Thyroid gland (tissue), 4 donors: Measurements from ENCODE around the gene GAS7. TPM values are rescaled to one million over a fixed set of nuclear protein-coding genes. Genes with fewer than 3 reads are reported as not detected.

Source experiments
- DNase-seq, 2 donors: peaks; one replicate each; pipeline ENCODE4 v3.0.0-alpha.2; 2019
- H3K27ac ChIP-seq, 3 donors: fragments of 200-600 bp; sonication (generic); 1 replicate in 2 of 3; 2 replicates in 1 of 3; pipeline ENCODE4 v1.5.1; 2016 to 2019; ENCODE audit warnings: mild to moderate bottlenecking in 1 of 3, moderate library complexity in 1 of 3
- H3K27me3 ChIP-seq: fragments of 200-600 bp; sonication (generic); one replicate; pipeline ENCODE4 v1.5.1; 2019
- H3K36me3 ChIP-seq, 2 donors: fragments of 200-600 bp; sonication (generic); one replicate each; pipeline ENCODE4 v1.5.1; 2016 to 2019
- H3K4me1 ChIP-seq, 2 donors: fragments of 200-600 bp; sonication (generic); one replicate each; pipeline ENCODE4 v1.5.1; 2017 to 2019
- H3K4me3 ChIP-seq, 3 donors: fragments of 200-600 bp; sonication (generic); replicated peaks in 1 of 3; 1 replicate in 2 of 3; 2 replicates in 1 of 3; pipeline ENCODE4 v1.5.1; 2016; ENCODE audit warnings: mild to moderate bottlenecking in 1 of 3
- H3K9me3 ChIP-seq: fragments of 200-600 bp; sonication (generic); one replicate; pipeline ENCODE4 v1.5.1; 2017
- POLR2A ChIP-seq, 2 donors: fragments of 450-650 bp; IDR thresholded peaks; one replicate each; pipeline ENCODE4 v1.6.1; 2017; ENCODE audit warnings: antibody characterized with exemption in 2 of 2, mild to moderate bottlenecking in 2 of 2, moderate library complexity in 1 of 2
- WGBS, 2 donors: methylation state at CpG; one replicate each; pipeline ENCODE4 v1.1.5; 2017; 5-methylcytosine and 5-hydroxymethylcytosine counted together
- intact Hi-C: fragments of 100-400 bp; cut with DNase I; formaldehyde crosslinking; loops from one replicate; pipeline ENCODE4 v1.15.1; 2023
- total RNA-seq, 4 donors: library from RNA; depleted of rRNA; stranded (reverse); fragments of >200 nt; gene quantifications; one replicate each; pipeline ENCODE4 v1.2.3, GENCODE V29; 2016
- TF ChIP-seq, protein P1 (sequence below), 6 experiments: fragments of 200-600 bp in 3 of 6; fragments of 450-650 bp in 3 of 6; sonication (generic) in 3 of 6; IDR thresholded peaks; one replicate each; pipeline ENCODE4 v1.5.1; 2016 to 2019; ENCODE audit warnings: antibody characterized with exemption in 6 of 6, mild to moderate bottlenecking in 2 of 6, inconsistent platforms in 1 of 6, moderate library complexity in 1 of 6

The GAS7 gene
- total RNA-seq, 4 donors from 2014 or later, result 7.5 to 30.3 (median 24.1) TPM

DNA sequence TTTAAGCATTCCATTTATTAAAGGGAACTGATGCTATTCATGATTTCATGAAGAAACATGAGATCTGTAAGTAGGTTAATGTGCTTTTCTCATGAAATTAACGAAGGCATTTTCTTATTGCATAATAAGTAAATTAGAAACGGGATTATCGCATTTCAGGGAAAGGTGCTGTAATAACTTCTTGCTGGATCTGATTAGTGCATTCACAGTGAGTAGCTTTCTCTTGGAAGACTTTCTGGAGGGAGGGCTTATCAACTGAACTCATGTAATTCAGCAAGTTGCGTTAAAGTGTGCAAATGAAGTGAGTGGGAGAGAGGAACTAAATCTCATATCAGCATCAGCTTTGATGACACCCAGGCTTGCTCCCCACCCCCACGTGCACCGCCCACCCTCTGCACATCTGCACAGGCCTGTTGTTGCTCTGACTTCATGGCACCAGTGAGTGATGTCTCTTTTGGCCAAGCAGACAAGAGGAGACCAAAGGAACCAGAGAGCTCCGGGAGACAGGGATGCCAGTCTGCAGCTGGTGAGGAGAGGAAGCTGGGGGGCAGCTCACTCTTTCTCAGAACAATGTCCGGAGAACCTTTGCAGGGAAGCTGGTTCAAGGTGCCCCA lies 26.3 kb upstream of the GAS7 start:
- no peak for DNase-seq
- intact Hi-C loops, result no loop called here
- no peak overlapping the region for H3K27ac ChIP-seq
- H3K27me3 ChIP-seq, result no peaks in the 10 kb centered on the region
- 75 to 81% methylated on average over 8 of the region's 8 CpGs for whole genome bisulfite sequencing, 2 donors
- no peaks in the 10 kb centered on the region for H3K4me1 ChIP-seq
- H3K9me3 ChIP-seq, result no peaks in the 10 kb centered on the region
- H3K36me3 ChIP-seq, result no peaks in the 10 kb centered on the region
- no peak overlapping the region for H3K4me3 ChIP-seq
- no peak for TF ChIP-seq POLR2A (IDR thresholded peaks at IDR 0.05)
- TF ChIP-seq, protein P1, sequence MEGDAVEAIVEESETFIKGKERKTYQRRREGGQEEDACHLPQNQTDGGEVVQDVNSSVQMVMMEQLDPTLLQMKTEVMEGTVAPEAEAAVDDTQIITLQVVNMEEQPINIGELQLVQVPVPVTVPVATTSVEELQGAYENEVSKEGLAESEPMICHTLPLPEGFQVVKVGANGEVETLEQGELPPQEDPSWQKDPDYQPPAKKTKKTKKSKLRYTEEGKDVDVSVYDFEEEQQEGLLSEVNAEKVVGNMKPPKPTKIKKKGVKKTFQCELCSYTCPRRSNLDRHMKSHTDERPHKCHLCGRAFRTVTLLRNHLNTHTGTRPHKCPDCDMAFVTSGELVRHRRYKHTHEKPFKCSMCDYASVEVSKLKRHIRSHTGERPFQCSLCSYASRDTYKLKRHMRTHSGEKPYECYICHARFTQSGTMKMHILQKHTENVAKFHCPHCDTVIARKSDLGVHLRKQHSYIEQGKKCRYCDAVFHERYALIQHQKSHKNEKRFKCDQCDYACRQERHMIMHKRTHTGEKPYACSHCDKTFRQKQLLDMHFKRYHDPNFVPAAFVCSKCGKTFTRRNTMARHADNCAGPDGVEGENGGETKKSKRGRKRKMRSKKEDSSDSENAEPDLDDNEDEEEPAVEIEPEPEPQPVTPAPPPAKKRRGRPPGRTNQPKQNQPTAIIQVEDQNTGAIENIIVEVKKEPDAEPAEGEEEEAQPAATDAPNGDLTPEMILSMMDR (IDR thresholded peaks at IDR 0.05), result no peak

GRCh38 chr17:10219193-10219592 lies 20.8 kb upstream of the GAS7 start:
- Histone ChIP-seq H3K9me3 (no peaks in the 10 kb centered on the region), H3K27me3 (no peaks in the 10 kb centered on the region), H3K4me3 (no peak overlapping the region), H3K27ac (no peak overlapping the region), H3K36me3 (no peaks in the 10 kb centered on the region), H3K4me1 (no peaks in the 10 kb centered on the region)
- DNase-seq, result no peak
- TF ChIP-seq, protein P1 (IDR thresholded peaks at IDR 0.05), result no peak
- TF ChIP-seq POLR2A (IDR thresholded peaks at IDR 0.05), result no peak
- intact Hi-C loops, result no loop called here

GRCh38 chr17:10217916-10218315 lies 19.5 kb upstream of the GAS7 start:
- H3K36me3 ChIP-seq, result no peaks in the 10 kb centered on the region
- no peaks in the 10 kb centered on the region for H3K9me3 ChIP-seq
- no peak for DNase-seq
- WGBS, 2 donors, result 83 to 100% methylated on average over 1 of the region's 1 CpG
- no peak overlapping the region for H3K27ac ChIP-seq
- TF ChIP-seq, protein P1 (IDR thresholded peaks at IDR 0.05), result no peak
- TF ChIP-seq POLR2A (IDR thresholded peaks at IDR 0.05), result no peak
- intact Hi-C loops, result no loop called here
- H3K4me1 ChIP-seq, result no peaks in the 10 kb centered on the region
- H3K4me3 ChIP-seq, result no peak overlapping the region
- H3K27me3 ChIP-seq, result no peaks in the 10 kb centered on the region

GRCh38 chr17:10216213-10216938 lies 18.0 kb upstream of the GAS7 start:
- no peaks in the 10 kb centered on the region for H3K27me3 ChIP-seq
- WGBS, 2 donors, result 28 to 33% methylated on average over 11 to 13 of the region's 15 CpGs
- no peaks in the 10 kb centered on the region for H3K36me3 ChIP-seq
- TF ChIP-seq, protein P1 (IDR thresholded peaks at IDR 0.05), result no peak
- no peak for TF ChIP-seq POLR2A (IDR thresholded peaks at IDR 0.05)
- no peaks in the 10 kb centered on the region for H3K9me3 ChIP-seq
- H3K4me1 ChIP-seq, result no peaks in the 10 kb centered on the region
- intact Hi-C loops, result no loop called here
- no peak overlapping the region for H3K27ac ChIP-seq
- H3K4me3 ChIP-seq, result no peak overlapping the region
- DNase-seq, result no peak

GRCh38 chr17:10215286-10215685 lies 16.9 kb upstream of the GAS7 start:
- Histone ChIP-seq H3K27ac (no peak overlapping the region), H3K36me3 (no peaks in the 10 kb centered on the region), H3K27me3 (no peaks in the 10 kb centered on the region), H3K9me3 (no peaks in the 10 kb centered on the region), H3K4me1 (no peaks in the 10 kb centered on the region), H3K4me3 (no peak overlapping the region)
- intact Hi-C loops, result no loop called here
- WGBS, 2 donors, result 84 to 91% methylated on average over 8 of the region's 8 CpGs
- TF ChIP-seq, protein P1 (IDR thresholded peaks at IDR 0.05), result no peak
- DNase-seq, result no peak
